Activated CD4-positive, CD25-positive, alpha-beta regulatory T cell treated with anti-CD3 and anti-CD28 coated beads, Interleukin-2, amount 50 U/mL, for 72 hours (primary cell): ENCODE data around the gene PFKL.

ENCODE experiments used
- DNase-seq: peaks from one replicate; pipeline ENCODE4 v3.0.0; 2021

Gene PFKL

DNA sequence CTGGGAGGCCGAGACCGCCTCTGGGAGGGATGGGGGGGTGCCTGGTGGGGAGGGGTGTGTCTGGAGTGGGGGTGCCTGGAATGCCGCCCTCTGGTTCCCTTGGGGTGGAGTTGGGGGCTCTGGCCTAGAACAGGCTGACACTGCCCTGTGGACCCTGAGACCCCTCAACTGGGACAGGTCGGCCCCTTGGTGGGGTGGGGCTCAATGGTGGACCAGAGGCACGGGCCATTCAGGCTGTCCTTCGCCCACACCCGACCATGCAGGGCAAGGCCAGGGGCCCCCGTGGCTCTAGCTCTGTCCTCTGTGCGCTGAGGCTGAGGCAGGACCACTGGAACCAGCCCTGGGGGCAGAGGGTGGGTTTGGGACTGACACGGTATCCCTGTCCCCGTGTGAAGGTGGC is 14.7 kb downstream of the PFKL start:
- no peak for DNase-seq

DNA sequence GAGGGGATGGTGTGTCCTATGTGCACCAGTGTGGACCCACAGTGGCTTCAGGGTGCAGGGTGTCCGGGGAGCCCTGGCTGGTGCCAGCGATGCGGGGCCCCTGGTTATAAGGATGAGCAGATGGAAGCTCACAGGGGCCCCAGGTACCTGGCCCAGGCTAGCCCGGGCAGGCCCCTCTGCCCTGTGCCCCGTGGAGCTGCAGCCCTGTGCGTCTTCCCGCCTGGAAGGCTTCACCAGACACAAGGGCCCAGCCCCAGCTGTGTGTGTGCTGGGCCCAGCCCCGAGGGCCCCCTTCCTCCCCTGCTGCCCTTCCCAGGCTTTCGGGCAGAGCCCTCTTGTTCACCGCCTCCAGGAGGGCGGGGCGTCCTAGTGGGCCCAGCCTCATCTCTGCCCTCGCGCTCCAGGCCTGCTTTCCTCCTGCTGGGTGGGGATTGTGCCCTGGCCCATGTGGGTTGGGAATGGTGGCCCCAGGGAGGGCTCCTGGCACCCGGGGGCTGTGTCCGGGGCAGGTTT is 15.9 kb downstream of the PFKL start:
- DNase-seq = no peak

DNA sequence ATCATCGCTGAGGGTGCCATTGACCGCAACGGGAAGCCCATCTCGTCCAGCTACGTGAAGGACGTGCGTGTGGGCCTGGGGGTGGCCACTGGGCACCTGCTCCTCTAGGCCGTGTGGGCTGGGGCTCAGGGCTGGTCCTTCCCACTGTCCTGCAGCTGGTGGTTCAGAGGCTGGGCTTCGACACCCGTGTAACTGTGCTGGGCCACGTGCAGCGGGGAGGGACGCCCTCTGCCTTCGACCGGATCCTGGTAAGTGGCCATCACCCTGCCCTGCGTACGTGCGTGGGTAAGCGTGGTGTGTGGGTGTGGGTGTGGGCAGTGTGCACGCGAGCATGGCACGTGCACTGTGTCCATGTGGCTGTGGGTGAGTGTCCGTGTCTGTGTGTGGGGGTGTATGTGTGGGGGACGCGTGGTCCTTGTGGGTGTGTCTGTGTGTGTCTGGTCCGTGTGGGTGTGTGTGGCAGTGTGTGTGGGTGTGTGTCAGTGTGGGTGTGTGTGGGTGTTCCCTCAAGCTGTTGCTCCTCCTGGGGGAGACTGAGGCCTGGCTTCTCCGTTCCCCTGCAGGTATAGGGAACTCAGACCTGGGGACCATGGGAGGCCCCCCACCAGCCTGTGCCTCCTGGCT is 16.5 kb downstream of the PFKL start:
- no peak for DNase-seq

DNA sequence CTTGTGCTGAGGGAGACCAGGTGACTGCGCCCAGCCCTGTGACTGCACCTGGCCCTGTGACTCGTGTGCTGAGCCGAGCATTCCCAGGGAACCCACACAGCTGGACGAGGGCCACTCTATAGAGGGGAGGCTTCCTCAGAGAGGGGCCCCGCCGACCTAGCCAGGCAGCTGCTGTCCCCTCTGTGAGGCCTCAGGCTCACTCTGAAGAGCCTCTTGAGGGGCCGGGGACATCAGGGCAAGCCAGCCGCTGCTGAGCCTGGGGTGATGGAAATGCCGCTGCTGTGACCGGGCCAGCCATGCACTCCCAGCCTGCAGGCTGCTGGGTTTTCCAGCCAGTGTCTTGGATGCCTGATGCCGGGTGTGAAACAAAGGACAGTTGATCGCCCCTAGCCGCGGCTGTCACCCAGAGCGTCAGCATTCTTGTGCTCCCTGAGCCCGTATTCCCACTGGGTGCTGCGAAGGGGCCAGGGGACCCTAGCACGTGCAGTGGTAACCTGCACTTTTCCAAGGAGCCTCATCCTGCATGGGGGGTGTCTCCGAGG is 17.5 kb downstream of the PFKL start:
- no peak for DNase-seq

DNA sequence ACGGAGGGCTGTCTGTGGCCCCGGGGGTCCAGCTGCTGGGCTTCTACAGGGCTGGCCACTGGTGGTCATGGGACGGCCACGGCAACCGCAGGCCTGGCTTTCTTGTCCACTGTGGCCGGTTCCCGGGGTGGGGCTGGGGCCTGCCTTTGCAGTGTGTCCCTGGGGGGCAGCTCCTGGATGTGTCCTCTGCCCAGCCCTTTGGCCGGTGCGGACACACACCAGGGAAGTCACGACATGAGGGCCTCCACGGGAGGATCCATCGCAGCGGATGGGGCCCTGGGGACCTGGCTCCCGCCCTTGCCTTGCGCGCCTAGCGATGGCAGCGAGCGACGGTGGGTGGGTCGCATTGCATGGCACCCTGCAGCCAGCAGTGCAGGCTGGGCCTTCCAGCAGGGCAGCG is 18.0 kb downstream of the PFKL start:
- no peak for DNase-seq

DNA sequence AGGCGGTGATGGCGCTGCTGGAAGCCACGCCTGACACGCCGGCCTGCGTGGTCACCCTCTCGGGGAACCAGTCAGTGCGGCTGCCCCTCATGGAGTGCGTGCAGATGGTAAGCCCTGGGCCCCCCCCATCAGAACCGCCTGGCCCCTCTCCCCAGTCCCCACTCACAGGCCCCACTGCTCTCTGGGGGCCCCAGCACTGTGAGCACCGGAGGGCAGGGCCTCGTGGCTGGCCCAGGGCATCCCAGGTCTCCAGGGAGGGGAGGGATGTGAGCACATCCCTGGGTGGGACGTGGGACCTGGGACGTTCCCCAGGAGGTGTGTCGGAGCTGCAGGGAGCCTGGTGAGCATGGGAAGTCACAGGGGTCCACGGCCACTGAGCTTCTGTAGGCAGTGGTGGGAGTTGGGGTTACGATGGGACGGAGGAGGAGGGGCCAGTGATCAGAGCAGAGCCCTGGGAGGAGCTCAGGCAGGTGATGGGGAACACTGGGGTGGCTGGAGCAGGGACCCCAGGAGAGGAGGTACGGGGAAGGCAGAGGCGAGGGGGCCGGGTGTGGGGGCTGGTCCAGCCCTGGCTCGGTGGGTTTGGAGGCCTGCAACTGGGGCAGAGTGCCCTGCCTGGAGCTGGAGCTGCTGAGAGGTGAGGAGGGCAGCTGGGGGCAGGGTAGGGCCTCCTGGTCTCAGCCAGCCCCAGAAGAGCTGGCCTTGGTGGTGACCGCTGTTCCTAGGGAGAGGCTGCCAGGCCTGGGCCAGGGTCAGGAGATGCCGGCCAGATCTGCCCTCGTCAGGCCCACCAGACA is 18.8 kb downstream of the PFKL start:
- no peak for DNase-seq

DNA sequence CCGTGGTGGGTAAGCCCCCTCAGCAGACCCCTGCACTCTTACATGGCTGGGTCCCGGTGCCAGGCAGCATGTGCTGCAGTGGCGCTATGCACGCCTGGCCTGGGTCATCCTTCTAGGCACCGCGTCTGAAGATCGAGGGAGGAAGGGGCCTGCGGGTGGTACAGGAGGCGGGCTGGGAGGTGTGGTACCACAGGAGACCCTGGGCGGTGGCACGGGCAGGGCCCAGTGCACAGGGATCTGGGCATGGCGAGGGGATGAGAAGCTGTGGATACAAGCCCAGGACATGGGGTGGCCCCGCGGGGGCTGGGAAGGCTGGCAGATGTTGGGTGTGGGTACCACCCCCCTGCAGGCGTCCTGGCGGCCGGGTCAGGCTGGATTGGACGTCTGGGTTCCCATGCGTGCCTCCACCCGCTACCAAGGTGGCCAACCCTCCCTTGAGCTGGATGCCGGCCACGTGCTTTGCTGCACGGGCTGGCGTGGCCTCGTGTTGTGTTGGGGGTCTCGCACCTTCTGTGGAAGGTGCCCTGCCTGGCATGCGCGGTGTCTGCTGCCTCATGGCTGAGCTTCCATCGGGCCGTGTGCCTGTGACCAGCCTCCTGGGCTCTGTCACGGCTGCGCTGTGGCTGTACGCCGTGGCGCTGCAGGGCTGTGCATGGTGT is 19.7 kb downstream of the PFKL start:
- DNase-seq = no peak

DNA sequence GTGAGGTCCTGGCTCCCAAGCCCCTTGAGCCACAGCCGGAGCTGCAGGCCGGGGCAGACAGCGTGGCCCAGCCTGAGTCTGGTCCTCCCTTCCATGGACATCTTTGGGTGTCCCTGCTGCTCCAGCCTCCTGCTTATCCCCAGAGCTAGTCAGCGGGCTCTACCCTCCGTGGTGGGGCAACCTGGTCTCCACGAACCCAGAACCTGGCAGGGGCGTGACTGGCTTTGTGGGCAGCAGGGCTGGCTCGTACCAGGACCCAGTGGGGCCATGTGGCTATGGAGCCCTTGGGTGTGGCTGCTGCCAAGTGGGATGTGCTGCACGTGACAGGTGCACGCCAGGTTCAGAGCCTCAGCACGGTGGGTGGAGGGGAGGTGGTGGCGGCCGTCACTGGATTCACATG is 21.0 kb downstream of the PFKL start:
- DNase-seq = no peak

DNA sequence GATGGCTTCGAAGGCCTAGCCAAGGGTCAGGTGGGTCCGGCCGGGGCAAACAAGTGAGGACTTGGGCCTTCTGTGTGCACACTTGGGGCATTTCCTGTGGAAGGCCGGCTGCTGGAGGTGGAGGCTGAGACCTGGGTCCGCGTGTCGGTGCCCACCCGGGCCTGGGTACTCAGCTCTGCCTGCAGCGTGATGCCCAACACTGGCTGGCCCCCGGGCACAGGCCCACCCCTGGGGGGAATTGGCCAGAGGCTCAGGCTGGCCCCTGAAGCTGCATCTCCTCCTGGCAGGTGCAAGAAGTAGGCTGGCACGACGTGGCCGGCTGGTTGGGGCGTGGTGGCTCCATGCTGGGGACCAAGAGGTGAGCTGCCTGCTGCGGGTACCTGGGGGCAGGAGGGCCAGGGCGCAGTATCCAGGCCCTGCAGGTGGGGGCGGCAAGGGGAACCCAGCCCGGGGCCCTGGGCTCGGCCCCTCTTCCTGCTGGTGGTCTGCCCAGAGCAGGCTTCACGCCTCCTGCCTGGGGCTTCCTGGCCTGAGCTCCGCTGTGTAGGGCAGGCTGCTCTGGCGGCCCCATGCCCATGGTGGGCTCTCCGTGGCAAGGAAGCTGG is 22.1 kb downstream of the PFKL start:
- no peak for DNase-seq

DNA sequence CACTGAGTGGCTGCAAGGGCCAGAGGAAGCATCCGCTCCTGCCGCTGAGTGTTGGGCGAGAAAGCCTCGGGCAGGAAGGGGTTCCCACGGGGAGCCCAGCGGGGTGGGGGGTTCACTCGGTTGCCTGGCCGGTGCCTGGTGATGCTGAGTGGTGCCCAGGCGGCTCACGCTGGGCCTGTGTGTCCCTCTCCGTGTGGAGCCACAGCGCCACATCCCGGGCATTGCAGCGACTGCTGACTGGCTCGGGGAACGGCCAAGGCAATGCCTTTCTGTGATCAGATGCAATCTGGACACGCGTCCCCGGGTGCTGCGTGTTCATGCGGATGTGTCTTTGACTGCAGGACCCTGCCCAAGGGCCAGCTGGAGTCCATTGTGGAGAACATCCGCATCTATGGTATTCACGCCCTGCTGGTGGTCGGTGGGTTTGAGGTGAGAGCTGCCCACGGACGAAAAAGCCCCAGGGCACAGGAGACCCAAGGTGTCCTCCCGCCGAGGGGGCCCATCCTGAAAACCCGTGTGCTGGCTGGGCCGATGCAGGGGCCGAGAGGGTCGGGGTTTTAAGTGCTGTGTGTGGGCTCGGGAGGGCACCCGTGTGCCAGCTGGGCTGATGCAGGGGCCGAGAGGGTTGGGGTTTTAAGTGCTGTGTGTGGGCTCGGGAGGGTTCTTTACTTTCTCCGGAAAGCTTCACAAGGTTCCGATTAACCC is 22.9 kb downstream of the PFKL start:
- DNase-seq = no peak

DNA sequence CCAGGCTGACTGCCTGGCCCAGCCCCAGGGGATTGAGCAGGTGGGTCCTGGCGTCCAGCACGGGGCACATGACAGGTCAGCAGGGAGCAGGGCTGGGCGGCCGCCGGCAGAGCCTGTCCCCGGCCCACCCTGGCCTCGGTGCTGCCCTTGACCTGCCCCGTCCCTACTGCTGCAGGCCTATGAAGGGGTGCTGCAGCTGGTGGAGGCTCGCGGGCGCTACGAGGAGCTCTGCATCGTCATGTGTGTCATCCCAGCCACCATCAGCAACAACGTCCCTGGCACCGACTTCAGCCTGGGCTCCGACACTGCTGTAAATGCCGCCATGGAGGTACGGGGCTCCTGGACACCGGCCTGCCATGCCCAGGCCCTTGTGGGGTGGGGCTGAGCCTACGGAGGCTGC is 23.7 kb downstream of the PFKL start:
- DNase-seq = no peak

DNA sequence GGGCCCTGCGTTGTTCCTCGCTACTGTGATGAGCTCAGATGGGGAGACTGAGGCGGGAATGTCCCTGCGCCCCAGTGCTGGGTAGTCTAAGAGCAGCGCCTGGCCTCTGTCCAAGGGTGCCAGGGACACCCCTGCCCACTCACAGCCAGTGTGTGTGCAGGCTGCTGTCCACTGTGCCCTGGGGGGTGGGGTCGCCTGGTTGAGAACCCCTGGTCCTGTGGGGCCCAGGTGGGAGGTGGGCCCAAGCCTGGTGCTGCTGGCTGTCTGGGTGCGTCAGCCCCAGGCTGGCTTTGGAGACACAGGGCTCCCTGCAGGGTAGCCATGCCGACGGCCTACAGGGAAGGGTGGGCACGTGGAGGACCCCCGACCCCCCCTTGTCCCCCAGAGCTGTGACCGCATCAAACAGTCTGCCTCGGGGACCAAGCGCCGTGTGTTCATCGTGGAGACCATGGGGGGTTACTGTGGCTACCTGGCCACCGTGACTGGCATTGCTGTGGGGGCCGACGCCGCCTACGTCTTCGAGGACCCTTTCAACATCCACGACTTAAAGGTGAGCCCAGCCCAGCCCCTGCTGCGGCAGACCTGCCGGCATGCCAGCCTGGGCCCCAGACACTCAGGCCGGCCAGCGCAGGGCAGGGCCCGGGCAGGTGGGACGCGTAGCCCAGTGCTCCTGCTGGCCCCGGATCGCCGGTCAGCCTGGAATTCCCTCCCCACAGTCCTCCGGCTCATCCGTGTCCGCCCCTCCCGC is 24.4 kb downstream of the PFKL start:
- DNase-seq = no peak

DNA sequence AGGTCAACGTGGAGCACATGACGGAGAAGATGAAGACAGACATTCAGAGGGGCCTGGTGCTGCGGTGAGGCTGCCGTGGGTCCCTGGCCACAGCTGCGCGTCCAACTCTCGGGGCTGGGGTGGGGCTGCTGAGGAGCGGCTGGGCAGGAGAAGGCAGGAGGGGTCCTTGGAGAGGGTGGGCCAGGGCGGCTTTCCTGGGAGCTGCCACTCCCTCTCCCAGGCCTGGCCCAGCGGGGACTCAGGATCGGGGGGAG is 24.9 kb downstream of the PFKL start:
- DNase-seq = no peak

DNA sequence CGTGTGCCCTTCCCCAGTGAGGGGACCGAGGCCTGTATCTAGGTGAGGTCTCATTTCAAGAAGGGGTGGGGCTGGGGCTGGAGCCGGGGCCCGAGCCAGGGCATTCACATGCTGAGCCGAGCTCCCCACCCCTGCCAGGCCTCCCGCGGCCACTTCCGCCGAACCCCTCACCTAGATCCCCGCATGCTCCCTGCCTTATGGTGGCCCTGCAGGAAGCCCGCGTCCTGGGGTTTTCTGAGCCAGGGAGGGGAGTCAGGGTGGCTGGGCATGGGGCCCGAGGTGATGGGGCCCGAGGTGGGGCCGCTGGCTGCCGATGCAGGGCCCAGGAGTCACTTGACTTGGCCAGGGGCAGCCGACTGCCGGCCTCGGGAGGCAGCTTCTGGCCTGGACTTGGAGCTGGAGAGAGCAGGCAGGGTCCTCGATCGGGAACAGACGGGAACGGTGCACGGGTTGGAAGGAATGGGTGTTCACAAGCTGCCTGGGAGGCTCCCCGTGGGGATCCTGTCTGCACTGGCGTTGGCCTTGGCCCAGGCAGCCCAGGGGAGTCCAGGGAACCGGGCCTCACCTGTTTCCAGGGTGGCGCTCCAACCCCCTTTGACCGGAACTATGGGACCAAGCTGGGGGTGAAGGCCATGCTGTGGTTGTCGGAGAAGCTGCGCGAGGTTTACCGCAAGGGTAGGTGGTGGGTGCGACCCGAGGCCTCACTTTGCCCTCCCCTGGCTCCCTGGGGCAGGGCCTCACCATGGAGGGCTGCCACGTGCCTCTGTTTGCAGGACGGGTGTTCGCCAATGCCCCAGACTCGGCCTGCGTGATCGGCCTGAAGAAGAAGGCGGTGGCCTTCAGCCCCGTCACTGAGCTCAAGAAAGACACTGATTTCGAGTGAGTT is 25.8 kb downstream of the PFKL start:
- DNase-seq = no peak

DNA sequence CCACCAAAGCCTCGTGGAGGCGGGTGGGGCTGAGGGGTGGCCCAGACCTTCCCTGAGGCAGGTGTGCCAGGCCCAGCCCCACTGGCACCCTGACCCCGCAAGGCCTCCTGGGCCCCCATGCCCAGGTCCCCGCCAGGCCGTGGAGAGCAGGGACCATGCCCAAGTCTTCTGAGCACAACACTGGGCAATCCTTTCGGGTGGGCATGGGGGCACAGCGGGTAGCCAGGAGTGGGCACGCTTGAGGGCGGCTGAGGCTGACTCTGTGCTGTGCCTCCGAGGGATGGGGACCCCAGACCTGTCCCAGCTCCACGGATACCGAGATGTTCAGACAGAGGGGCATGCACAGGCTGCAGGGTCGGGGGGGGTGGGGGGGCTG is 26.4 kb downstream of the PFKL start:
- DNase-seq = no peak

DNA sequence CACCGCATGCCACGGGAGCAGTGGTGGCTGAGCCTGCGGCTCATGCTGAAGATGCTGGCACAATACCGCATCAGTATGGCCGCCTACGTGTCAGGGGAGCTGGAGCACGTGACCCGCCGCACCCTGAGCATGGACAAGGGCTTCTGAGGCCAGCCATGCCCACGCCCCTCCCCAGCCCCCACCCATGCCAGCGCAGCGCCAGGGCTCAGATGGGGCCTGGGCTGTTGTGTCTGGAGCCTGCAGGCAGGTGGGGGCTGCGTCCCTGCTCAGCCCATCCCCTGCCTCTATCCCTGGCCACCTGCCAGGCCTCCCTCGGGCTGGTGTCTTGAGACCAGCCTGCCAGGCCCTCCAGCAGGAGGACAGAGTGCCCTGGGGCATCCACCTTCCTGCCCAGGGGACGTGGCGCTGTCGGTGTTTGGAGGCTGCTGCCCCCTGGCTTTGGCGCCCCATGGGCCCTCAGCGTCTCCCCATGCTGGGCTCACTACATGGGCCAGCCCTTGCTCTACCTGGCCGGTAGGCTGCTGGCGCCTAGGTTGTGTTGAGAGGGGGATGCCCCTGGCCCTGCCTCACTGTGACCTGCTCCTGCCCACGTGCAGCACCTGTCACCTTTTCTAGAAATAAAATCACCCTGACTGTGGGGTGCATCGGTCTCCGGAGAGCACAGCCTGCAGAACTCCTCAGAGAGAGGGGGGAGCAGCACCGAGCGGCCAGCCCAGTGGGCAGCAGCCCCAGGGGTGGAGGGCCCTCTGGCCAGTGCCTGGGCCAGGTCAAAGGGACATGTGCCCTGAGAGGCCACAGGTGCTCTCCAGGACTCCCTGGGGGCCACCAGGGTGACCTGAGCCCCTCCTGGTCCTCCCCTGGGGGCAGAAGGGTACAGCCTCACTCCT is 27.1 kb downstream of the PFKL start:
- DNase-seq = no peak

DNA sequence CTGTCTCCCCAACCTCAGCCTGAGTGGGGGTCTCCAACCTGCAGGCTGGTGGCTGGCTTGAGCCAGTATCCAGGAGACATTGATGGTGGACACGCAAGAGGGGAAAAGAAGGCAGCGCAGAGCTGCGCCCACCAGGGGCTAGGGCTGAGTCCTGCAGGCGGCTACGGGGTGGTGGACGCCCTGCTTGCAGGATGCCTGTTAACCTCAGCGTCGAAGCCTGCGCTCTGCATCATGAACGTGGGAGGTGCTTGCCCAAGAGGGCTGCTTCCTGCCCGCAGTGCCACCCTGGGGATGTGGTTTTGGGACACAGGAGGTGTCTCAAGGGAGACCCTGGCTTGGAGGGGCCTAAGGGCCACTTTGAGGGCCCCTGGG is 27.7 kb downstream of the PFKL start:
- DNase-seq = no peak

DNA sequence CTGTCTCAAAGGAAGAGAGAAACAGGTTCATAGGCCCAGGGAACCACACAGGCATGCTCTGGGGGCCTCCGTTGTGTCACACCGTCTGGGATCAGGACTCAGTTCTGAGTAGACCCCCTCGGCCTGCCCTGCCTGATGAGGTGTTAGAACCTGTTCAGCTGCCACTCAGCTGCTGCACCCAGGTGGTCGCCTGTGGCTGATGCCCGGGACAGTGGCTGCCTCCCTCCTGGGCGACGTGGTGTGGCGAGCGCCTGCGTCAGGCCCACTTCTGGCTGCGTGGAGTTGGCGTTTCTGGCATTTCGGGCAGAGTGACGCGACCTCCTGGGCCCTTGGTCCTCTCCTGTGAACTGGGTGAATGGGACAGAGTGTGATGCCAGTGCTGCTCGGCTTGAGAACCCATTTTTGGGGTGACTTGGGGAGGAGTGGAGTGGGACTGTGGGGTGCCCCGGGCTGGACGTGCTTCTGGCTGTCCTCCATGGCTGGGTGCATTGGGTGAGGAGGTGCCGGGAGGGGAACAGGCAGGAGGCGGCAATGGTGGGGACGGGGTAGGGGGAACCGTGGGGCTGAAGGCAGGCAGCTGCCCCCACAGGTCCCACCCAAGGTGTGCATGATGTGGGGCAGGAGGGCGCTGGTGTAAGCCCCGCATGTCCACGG is 28.5 kb downstream of the PFKL start:
- no peak for DNase-seq

DNA sequence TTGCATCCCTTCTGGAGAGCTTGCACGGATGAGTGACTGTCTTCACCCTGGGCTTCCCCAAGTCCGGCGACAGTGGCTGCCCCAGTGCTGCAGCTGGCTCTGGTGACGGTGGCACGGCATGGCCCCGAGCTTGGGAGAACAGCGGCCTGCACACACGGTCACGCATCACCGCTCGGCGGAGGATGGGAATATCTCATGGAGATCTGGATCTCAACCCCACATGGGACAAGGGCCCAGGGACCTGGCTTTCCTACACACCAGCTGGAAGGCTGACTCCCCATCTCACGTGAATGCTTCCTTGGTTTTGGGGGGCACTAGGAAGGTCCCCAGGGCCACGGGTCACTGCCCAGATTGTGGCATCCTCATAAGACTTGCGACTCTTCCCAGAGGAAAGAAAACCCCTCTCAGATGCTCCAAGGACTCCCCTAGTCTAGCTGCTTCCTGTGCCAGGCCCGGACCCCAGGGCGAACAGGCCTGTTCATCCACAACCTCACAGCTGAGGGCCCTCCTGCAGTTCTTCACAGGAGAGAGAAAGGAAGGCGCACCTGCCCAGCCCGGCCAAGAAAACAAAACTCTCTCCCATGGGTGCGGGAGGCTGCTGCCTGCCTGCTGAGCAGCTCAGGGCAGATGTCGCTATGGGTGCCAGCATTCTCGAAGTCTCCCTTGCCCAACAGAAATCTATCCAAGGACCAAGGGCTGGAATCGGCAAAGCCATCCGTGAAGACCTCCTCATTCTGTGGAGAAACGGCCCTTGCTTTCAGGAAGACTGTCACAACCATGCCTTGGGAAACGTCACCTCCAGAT is 29.4 kb downstream of the PFKL start:
- no peak for DNase-seq
